Hepatocyte (in vitro differentiated cells): ENCODE data around the gene SLC12A8. TPM values are rescaled to one million over a fixed set of nuclear protein-coding genes. Genes with fewer than 3 reads are reported as not detected.
A peak's percentile ranks its signal among the peaks of the same experiment; 100 is the strongest.

Source experiments
- DNase-seq: peaks from one replicate; pipeline ENCODE4 v3.0.0-alpha.2; 2016; ENCODE audit warnings: low spot score
- H2AFZ ChIP-seq: fragments of 200-600 bp; sonication (generic); 2 replicates; pipeline ENCODE4 v1.6.0; 2016; ENCODE audit warnings: antibody characterized with exemption, mild to moderate bottlenecking
- H3K27ac ChIP-seq: fragments of 200-600 bp; sonication (generic); 2 replicates; pipeline ENCODE4 v1.5.1; 2016; ENCODE audit warnings: mild to moderate bottlenecking
- H3K27me3 ChIP-seq: fragments of 200-600 bp; sonication (generic); 2 replicates; pipeline ENCODE4 v1.6.1; 2016
- H3K36me3 ChIP-seq: fragments of 200-600 bp; sonication (generic); replicated peaks from 2 replicates; pipeline ENCODE4 v1.5.1; 2016; ENCODE audit warnings: low read depth; ENCODE audit not compliant: insufficient read depth
- H3K4me1 ChIP-seq: fragments of 200-600 bp; sonication (generic); 2 replicates; pipeline ENCODE4 v1.5.1; 2016; ENCODE audit warnings: mild to moderate bottlenecking, moderate library complexity; ENCODE audit not compliant: insufficient read depth
- H3K4me2 ChIP-seq: fragments of 200-600 bp; sonication (generic); 2 replicates; pipeline ENCODE4 v1.6.0; 2016
- H3K4me3 ChIP-seq: fragments of 200-600 bp; sonication (generic); 2 replicates; pipeline ENCODE4 v1.5.1; 2016; ENCODE audit warnings: mild to moderate bottlenecking
- H3K79me2 ChIP-seq: fragments of 200-600 bp; sonication (generic); 2 replicates; pipeline ENCODE4 v1.6.0; 2017; ENCODE audit warnings: mild to moderate bottlenecking
- H3K9me2 ChIP-seq: fragments of 200-600 bp; sonication (generic); replicated peaks from 2 replicates; pipeline ENCODE4 v1.6.0; 2017; ENCODE audit warnings: mild to moderate bottlenecking; ENCODE audit not compliant: insufficient read depth
- H3K9me3 ChIP-seq: fragments of 200-600 bp; sonication (generic); 2 replicates; pipeline ENCODE4 v1.5.1; 2016; ENCODE audit warnings: low read depth, mild to moderate bottlenecking
- H4K20me1 ChIP-seq: fragments of 200-600 bp; sonication (generic); 2 replicates; pipeline ENCODE4 v1.6.0; 2016; ENCODE audit warnings: mild to moderate bottlenecking; ENCODE audit not compliant: insufficient read depth, poor library complexity, severe bottlenecking
- EZH2 ChIP-seq: fragments of 200-600 bp; sonication (generic); IDR thresholded peaks from 2 replicates; pipeline ENCODE4 v1.6.1; 2016; ENCODE audit warnings: antibody characterized with exemption, mild to moderate bottlenecking, borderline replicate concordance
- EZH2phosphoT487 ChIP-seq: fragments of 200-600 bp; sonication (generic); IDR thresholded peaks from one replicate; pipeline ENCODE4 v1.6.1; 2018; ENCODE audit warnings: antibody characterized with exemption, mild to moderate bottlenecking, low read depth, moderate library complexity; ENCODE audit not compliant: unreplicated experiment, severe bottlenecking
- WGBS: methylation state at CpG from one replicate; pipeline ENCODE4 v1.1.6; 2016; ENCODE audit warnings: low lambda C conversion rate; ENCODE audit errors: missing lambda C conversion rate; 5-methylcytosine and 5-hydroxymethylcytosine counted together
- polyA plus RNA-seq: library from polyadenylated mRNA; unstranded; fragments of >200 nt; fragmentation: Nextera tagmentation; extraction: Ambion mirVana; gene quantifications from 2 replicates; pipeline ENCODE4 v1.2.1, GENCODE V29; 2016
- total RNA-seq: library from RNA; depleted of rRNA; stranded (reverse); fragments of >200 nt; gene quantifications from 2 replicates; pipeline ENCODE4 v1.2.3, GENCODE V29; 2014
- TF ChIP-seq, protein P1 (sequence below): fragments of 200-600 bp; sonication (generic); IDR thresholded peaks from 2 replicates; pipeline ENCODE4 v1.5.1; 2016; ENCODE audit warnings: antibody characterized with exemption, mild to moderate bottlenecking; ENCODE audit not compliant: poor library complexity

SLC12A8 gene
- total and polyA plus RNA-seq, 2 experiments from 2014 or later, result 18.9 to 20.0 TPM

DNA sequence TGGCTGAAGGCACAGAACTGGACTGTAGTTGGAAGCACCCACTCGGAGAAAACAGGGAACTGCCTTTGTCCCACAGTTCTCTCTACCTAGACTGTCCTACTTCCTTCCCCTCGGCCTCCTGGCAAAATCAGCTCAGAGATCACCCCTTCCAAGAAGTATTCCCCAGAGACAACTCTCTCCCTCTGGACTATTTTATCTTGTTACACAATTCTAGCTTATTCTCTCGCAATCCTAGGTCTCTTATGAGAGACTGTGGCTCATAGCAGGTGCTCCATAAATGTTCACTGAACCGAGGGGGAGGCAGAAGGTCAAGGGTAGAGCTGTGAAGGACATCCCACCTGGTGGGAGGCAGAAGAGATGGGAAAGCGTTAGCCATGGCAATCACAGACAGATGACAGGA, 167.4 kb downstream of the SLC12A8 start:
- H3K79me2 ChIP-seq, result peaks cover 55% of the 10 kb centered on the region
- no peaks in the 10 kb centered on the region for H3K9me3 ChIP-seq
- no peak for DNase-seq
- no peak overlapping the region for H3K4me3 ChIP-seq
- H2AFZ ChIP-seq, result no peak overlapping the region
- no peaks in the 10 kb centered on the region for H3K27me3 ChIP-seq
- H3K9me2 ChIP-seq, result no peaks in the 10 kb centered on the region
- 86% methylated on average over 5 of the region's 5 CpGs for WGBS
- no peaks in the 10 kb centered on the region for H3K36me3 ChIP-seq
- TF ChIP-seq EZH2 (no peak), EZH2phosphoT487 (no peak)
- TF ChIP-seq, protein P1, sequence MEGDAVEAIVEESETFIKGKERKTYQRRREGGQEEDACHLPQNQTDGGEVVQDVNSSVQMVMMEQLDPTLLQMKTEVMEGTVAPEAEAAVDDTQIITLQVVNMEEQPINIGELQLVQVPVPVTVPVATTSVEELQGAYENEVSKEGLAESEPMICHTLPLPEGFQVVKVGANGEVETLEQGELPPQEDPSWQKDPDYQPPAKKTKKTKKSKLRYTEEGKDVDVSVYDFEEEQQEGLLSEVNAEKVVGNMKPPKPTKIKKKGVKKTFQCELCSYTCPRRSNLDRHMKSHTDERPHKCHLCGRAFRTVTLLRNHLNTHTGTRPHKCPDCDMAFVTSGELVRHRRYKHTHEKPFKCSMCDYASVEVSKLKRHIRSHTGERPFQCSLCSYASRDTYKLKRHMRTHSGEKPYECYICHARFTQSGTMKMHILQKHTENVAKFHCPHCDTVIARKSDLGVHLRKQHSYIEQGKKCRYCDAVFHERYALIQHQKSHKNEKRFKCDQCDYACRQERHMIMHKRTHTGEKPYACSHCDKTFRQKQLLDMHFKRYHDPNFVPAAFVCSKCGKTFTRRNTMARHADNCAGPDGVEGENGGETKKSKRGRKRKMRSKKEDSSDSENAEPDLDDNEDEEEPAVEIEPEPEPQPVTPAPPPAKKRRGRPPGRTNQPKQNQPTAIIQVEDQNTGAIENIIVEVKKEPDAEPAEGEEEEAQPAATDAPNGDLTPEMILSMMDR, result no peak
- H3K27ac ChIP-seq, result no peak overlapping the region
- peaks cover 18% of the 10 kb centered on the region for H3K4me1 ChIP-seq
- no peak overlapping the region for H3K4me2 ChIP-seq
- H4K20me1 ChIP-seq, result no peaks in the 10 kb centered on the region

DNA sequence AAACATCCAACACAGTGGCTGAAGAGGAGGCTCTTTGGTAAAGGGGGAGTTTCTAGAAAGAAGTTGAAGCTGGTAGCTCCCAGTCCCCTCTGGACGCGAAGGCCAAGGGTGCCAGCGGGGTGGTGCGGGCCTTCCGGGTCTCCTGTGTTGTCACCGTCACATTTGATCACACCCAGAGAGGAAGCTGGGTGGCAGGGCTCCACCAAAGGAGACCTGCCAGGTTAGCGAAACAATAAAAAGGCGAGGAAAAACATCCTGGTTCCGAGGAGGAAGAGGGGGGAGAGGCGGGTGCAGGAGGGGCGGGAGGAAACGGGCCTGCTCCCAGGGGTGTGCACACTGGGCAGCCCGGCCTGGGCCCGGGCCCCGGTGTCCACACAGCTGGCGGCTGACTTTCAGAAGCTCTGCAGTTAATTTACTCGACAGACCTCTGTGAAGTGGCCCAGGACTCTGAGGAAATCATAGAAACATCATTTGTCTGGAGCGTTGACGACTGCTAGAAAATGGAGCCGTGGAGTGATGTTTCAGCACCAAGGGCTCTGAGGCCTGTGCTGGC, 168.9 kb downstream of the SLC12A8 start:
- H3K4me1 ChIP-seq, result peaks cover 31% of the 10 kb centered on the region
- H3K27ac ChIP-seq, result peak overlapping the region; percentile 68

DNA sequence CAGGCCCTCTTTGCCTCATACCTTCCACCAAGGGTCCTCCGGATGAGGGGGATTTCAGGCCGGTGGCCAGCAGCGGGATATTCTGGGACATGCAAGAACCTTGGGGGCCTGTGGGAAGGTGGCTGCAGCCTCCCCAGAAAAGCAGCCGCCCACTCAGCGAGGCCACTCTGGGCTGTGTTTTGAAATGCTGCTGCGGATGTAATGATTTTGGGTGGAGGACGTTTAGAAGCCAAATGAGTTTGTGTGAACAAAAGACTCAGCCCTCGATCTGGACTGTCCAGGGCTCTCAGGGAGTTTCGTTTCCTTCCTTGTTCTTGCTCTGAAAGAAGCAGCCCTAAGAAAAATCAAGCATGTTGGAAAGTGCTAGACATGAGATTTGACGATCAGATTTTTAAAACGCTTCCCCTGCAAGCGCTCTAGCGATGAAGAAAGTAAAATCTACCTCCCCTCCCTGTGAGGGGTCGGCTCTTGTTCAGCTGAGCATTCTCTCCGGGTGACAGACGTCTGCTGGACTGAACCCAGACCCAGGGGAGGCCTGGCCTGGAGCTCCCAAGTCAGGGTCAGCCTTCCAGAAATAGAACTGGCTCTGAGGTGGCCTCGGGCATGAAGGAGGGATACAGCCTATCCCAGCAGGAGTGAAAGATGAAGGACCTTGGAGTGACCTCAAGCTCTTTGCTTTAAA, 169.7 kb downstream of the SLC12A8 start:
- Histone ChIP-seq H3K79me2 (peaks cover 50% of the 10 kb centered on the region), H3K27me3 (no peaks in the 10 kb centered on the region), H3K9me3 (no peaks in the 10 kb centered on the region), H4K20me1 (no peaks in the 10 kb centered on the region), H2AFZ (peak overlapping the region; percentile 35), H3K36me3 (no peaks in the 10 kb centered on the region), H3K27ac (peak overlapping the region; percentile 68), H3K4me1 (peaks cover 32% of the 10 kb centered on the region), H3K4me3 (no peak overlapping the region), H3K4me2 (peak overlapping the region; percentile 65), H3K9me2 (no peaks in the 10 kb centered on the region)
- TF ChIP-seq EZH2phosphoT487, result no peak
- TF ChIP-seq, protein P1, result no peak
- no peak for TF ChIP-seq EZH2
- WGBS, result 58% methylated on average over 17 of the region's 17 CpGs
- DNase-seq, result no peak

More for the DNA sequence above, 168.9 kb downstream of the SLC12A8 start:
- Histone ChIP-seq H4K20me1 (no peaks in the 10 kb centered on the region), H3K79me2 (peaks cover 53% of the 10 kb centered on the region), H3K9me2 (no peaks in the 10 kb centered on the region), H3K9me3 (no peaks in the 10 kb centered on the region), H2AFZ (no peak overlapping the region), H3K27me3 (no peaks in the 10 kb centered on the region), H3K36me3 (no peaks in the 10 kb centered on the region), H3K4me2 (no peak overlapping the region), H3K4me3 (no peak overlapping the region)
- 79% methylated on average over 18 of the region's 20 CpGs for WGBS
- TF ChIP-seq EZH2phosphoT487 (no peak), EZH2 (no peak)
- TF ChIP-seq, protein P1, result no peak
- no peak for DNase-seq
